Measurements from ENCODE around the gene NCDN. TPM values are rescaled to one million over a fixed set of nuclear protein-coding genes. Genes with fewer than 3 reads are reported as not detected.
"Not testable (repeated sequence)": the region's sequence is repeated elsewhere in the genome, so short reads cannot be mapped to it uniquely, and the experiment has no call there.

NCDN gene
- total RNA-seq, 1 donor from 2014 or later = 12.5 TPM

- DNase-seq (ENCODE audit: low read depth) = no peak
- no peak overlapping the region for H3K4me3 ChIP-seq (ENCODE audit: low read depth, low read length)
- TF ChIP-seq, protein P1, sequence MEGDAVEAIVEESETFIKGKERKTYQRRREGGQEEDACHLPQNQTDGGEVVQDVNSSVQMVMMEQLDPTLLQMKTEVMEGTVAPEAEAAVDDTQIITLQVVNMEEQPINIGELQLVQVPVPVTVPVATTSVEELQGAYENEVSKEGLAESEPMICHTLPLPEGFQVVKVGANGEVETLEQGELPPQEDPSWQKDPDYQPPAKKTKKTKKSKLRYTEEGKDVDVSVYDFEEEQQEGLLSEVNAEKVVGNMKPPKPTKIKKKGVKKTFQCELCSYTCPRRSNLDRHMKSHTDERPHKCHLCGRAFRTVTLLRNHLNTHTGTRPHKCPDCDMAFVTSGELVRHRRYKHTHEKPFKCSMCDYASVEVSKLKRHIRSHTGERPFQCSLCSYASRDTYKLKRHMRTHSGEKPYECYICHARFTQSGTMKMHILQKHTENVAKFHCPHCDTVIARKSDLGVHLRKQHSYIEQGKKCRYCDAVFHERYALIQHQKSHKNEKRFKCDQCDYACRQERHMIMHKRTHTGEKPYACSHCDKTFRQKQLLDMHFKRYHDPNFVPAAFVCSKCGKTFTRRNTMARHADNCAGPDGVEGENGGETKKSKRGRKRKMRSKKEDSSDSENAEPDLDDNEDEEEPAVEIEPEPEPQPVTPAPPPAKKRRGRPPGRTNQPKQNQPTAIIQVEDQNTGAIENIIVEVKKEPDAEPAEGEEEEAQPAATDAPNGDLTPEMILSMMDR (conservative IDR thresholded peaks at IDR 0.05; ENCODE audit: low read depth, low read length) = no peak
These were observed 17.2 kb downstream of the NCDN start for GRCh38 chr1:35574655-35575415.

DNA sequence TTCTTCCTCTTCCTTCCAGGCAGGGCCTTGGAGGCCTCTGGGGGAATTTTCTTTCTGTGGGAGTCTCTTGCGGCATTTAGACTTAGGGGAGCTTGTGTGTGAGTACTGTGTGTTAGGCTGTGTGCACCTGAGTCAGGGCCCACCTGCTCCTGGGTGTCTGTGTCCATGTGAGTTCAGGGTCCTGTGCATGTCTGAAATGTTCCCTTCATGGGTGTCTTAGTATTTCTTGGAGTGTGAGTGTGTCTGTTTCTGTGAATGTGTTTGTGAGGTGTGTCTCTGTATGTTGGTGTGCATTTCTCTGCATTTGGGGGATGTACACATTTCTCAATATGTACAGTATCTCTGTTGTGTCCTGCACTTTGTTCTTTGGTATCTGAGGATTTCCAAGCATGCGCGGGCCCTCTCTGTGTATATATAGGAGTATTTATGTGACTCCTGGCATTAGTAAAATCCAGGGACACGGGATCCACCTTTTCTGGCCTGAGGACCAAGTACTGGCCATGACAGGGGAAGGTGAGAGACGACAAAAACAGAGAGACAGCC is 17.9 kb downstream of the NCDN start:
- no peak for DNase-seq (ENCODE audit: low read depth)
- TF ChIP-seq, protein P1 (conservative IDR thresholded peaks at IDR 0.05; ENCODE audit: low read depth, low read length) = no peak
- no peak overlapping the region for H3K4me3 ChIP-seq (ENCODE audit: low read depth, low read length)

- no peak for DNase-seq (ENCODE audit: low read depth)
- TF ChIP-seq, protein P1 (conservative IDR thresholded peaks at IDR 0.05; ENCODE audit: low read depth, low read length) = no peak
- H3K4me3 ChIP-seq (ENCODE audit: low read depth, low read length) = no peak overlapping the region
These were observed 18.6 kb downstream of the NCDN start for GRCh38 chr1:35576061-35576765.

DNA sequence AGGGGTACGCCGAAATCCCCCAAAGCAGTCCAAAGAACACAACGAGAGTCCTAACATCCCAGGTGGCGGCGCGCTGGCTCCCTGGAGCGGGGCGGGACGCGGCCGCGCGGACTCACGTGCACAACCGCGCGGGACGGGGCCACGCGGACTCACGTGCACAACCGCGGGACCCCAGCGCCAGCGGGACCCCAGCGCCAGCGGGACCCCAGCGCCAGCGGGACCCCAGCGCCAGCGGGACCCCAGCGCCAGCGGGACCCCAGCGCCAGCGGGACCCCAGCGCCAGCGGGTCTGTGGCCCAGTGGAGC is 19.1 kb downstream of the NCDN start:
- H3K4me3 ChIP-seq (ENCODE audit: low read depth, low read length); DNase-seq (ENCODE audit: low read depth): not testable (repeated sequence)

DNA sequence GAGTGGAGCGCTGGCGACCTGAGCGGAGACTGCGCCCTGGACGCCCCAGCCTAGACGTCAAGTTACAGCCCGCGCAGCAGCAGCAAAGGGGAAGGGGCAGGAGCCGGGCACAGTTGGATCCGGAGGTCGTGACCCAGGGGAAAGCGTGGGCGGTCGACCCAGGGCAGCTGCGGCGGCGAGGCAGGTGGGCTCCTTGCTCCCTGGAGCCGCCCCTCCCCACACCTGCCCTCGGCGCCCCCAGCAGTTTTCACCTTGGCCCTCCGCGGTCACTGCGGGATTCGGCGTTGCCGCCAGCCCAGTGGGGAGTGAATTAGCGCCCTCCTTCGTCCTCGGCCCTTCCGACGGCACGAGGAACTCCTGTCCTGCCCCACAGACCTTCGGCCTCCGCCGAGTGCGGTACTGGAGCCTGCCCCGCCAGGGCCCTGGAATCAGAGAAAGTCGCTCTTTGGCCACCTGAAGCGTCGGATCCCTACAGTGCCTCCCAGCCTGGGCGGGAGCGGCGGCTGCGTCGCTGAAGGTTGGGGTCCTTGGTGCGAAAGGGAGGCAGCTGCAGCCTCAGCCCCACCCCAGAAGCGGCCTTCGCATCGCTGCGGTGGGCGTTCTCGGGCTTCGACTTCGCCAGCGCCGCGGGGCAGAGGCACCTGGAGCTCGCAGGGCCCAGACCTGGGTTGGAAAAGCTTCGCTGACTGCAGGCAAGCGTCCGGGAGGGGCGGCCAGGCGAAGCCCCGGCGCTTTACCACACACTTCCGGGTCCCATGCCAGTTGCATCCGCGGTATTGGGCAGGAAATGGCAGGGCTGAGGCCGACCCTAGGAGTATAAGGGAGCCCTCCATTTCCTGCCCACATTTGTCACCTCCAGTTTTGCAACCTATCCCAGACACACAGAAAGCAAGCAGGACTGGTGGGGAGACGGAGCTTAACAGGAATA is 19.7 kb downstream of the NCDN start:
- TF ChIP-seq, protein P1 (conservative IDR thresholded peaks at IDR 0.05; ENCODE audit: low read depth, low read length) = no peak
- H3K4me3 ChIP-seq (ENCODE audit: low read depth, low read length) = peak overlapping the region; percentile 30
- no peak for DNase-seq (ENCODE audit: low read depth)

DNA sequence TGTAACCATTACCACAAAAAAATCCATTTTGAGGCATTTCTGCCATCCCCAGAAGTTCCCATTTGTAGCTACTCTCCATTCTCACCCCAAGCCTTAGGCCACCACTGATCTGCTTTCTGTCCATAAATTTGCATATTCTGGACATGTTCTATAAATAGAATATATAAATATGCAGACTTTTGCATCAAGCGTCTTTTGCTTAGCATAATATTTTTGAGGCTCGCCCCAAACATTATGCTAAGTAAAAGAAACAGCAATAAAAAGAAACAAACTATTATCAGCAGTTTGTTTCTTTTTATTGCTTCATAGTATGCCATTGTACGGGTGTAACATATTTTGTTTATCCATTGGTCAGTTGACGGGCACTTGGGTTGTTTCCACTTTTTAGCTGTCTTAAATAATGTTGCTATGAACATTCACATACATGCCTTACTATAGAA is 23.4 kb downstream of the NCDN start:
- TF ChIP-seq, protein P1 (conservative IDR thresholded peaks at IDR 0.05; ENCODE audit: low read depth, low read length) = no peak
- H3K4me3 ChIP-seq (ENCODE audit: low read depth, low read length) = no peak overlapping the region
- no peak for DNase-seq (ENCODE audit: low read depth)

GRCh38 chr1:35581621-35582020 is 24.0 kb downstream of the NCDN start:
- not testable (repeated sequence) for H3K4me3 ChIP-seq (ENCODE audit: low read depth, low read length); DNase-seq (ENCODE audit: low read depth)
